GM23248 (cell line): ENCODE measurements around the gene COMMD4. TPM values are rescaled to one million over a fixed set of nuclear protein-coding genes. Genes with fewer than 3 reads are reported as not detected.

ENCODE experiments used
- DNase-seq: peaks from one replicate; pipeline ENCODE4 v3.0.0-alpha.2; 2015
- H2AFZ ChIP-seq: fragments of 200-600 bp; sonication (generic); 2 replicates; pipeline ENCODE4 v1.6.1; 2016; ENCODE audit warnings: antibody characterized with exemption
- H3F3A ChIP-seq: fragments of 200-600 bp; sonication (generic); 2 replicates; pipeline ENCODE4 v1.6.1; 2016; ENCODE audit warnings: mild to moderate bottlenecking, antibody characterized with exemption, mixed run types; ENCODE audit not compliant: insufficient read depth
- H3K27ac ChIP-seq: fragments of 200-600 bp; sonication (generic); 2 replicates; pipeline ENCODE4 v1.5.1; 2016; ENCODE audit warnings: mild to moderate bottlenecking
- H3K27me3 ChIP-seq: fragments of 200-600 bp; sonication (generic); replicated peaks from 2 replicates; pipeline ENCODE4 v1.6.1; 2016; ENCODE audit warnings: mild to moderate bottlenecking; ENCODE audit not compliant: insufficient read depth
- H3K36me3 ChIP-seq: fragments of 200-600 bp; sonication (generic); 2 replicates; pipeline ENCODE4 v1.6.1; 2016; ENCODE audit warnings: low read depth, mild to moderate bottlenecking
- H3K4me1 ChIP-seq: fragments of 200-600 bp; sonication (generic); 2 replicates; pipeline ENCODE4 v1.6.1; 2016; ENCODE audit warnings: mild to moderate bottlenecking; ENCODE audit not compliant: insufficient read depth
- H3K4me2 ChIP-seq: fragments of 200-600 bp; sonication (generic); one replicate; pipeline ENCODE4 v1.6.1; 2016; ENCODE audit warnings: mild to moderate bottlenecking; ENCODE audit not compliant: unreplicated experiment
- H3K4me3 ChIP-seq: fragments of 200-600 bp; sonication (generic); 2 replicates; pipeline ENCODE4 v1.5.1; 2016; ENCODE audit warnings: mild to moderate bottlenecking
- H3K79me2 ChIP-seq: fragments of 200-600 bp; sonication (generic); 2 replicates; pipeline ENCODE4 v1.6.1; 2016; ENCODE audit warnings: mild to moderate bottlenecking; ENCODE audit not compliant: insufficient read depth
- H3K9ac ChIP-seq: fragments of 200-600 bp; sonication (generic); 2 replicates; pipeline ENCODE4 v1.6.1; 2016; ENCODE audit warnings: mild to moderate bottlenecking
- H3K9me2 ChIP-seq: fragments of 200-600 bp; sonication (generic); 2 replicates; pipeline ENCODE4 v1.6.1; 2016; ENCODE audit warnings: mixed run types, mild to moderate bottlenecking, moderate library complexity; ENCODE audit not compliant: insufficient read depth
- H3K9me3 ChIP-seq: fragments of 200-600 bp; sonication (generic); one replicate; pipeline ENCODE4 v1.6.1; 2017; ENCODE audit warnings: low read depth
- H4K20me1 ChIP-seq: fragments of 200-600 bp; sonication (generic); 2 replicates; pipeline ENCODE4 v1.6.0; 2016; ENCODE audit not compliant: insufficient read depth
- EZH2 ChIP-seq: fragments of 200-600 bp; sonication (generic); IDR thresholded peaks from 2 replicates; pipeline ENCODE4 v1.6.1; 2018; ENCODE audit warnings: antibody characterized with exemption, mild to moderate bottlenecking; ENCODE audit not compliant: insufficient read depth, poor library complexity, severe bottlenecking
- EZH2phosphoT487 ChIP-seq: fragments of 200-600 bp; sonication (generic); IDR thresholded peaks from 2 replicates; pipeline ENCODE4 v1.6.1; 2018; ENCODE audit warnings: antibody characterized with exemption, moderate library complexity, mild to moderate bottlenecking, low read depth; ENCODE audit not compliant: insufficient read depth
- WGBS, 2 experiments: methylation state at CpG; one replicate each; pipeline ENCODE4 v1.1.6; 2015 to 2017; ENCODE audit warnings: low lambda C conversion rate in 2 of 2, low coverage in 1 of 2; ENCODE audit errors: missing lambda C conversion rate in 2 of 2; 5-methylcytosine and 5-hydroxymethylcytosine counted together
- in situ Hi-C: fragments of 300-500 bp; cut with MboI; formaldehyde crosslinking; loops from 2 replicates; pipeline ENCODE4 v1.15.0; 2020
- polyA plus RNA-seq: library from polyadenylated mRNA; unstranded; fragments of >200 nt; fragmentation: Nextera tagmentation; extraction: Ambion mirVana; gene quantifications from 2 replicates; pipeline ENCODE4 v1.2.1, GENCODE V29; 2016
- total RNA-seq: library from RNA; depleted of rRNA; stranded (reverse); fragments of >200 nt; shearing (Covaris generic); gene quantifications from 2 replicates; pipeline ENCODE4 v1.2.3, GENCODE V29; 2014

Gene COMMD4
- total and polyA plus RNA-seq, 2 experiments from 2014 or later = 82.0 to 82.5 TPM

GRCh38 chr15:75325922-75326321, 9.9 kb upstream of the COMMD4 start:
- Histone ChIP-seq H3K4me3 (no peak overlapping the region), H3K9me2 (no peaks in the 10 kb centered on the region), H3F3A (no peaks in the 10 kb centered on the region), H4K20me1 (no peaks in the 10 kb centered on the region), H3K4me1 (no peaks in the 10 kb centered on the region), H3K36me3 (no peaks in the 10 kb centered on the region), H3K79me2 (no peaks in the 10 kb centered on the region), H3K27ac (no peak overlapping the region), H3K4me2 (no peak overlapping the region), H3K9ac (no peak overlapping the region), H3K9me3 (no peaks in the 10 kb centered on the region), H2AFZ (no peak overlapping the region), H3K27me3 (peaks cover 8% of the 10 kb centered on the region)
- whole genome bisulfite sequencing, 2 experiments = 77 to 80% methylated on average over 4 of the region's 4 CpGs
- TF ChIP-seq EZH2 (no peak), EZH2phosphoT487 (no peak)
- DNase-seq = no peak
- in situ Hi-C loops = no loop called here

- no peaks in the 10 kb centered on the region for H4K20me1 ChIP-seq
- no peak overlapping the region for H3K4me3 ChIP-seq
- in situ Hi-C loops = no loop called here
- DNase-seq = no peak
- no peak overlapping the region for H3K4me2 ChIP-seq
- 61 to 66% methylated on average over 4 of the region's 4 CpGs for WGBS, 2 experiments
- TF ChIP-seq EZH2phosphoT487 (no peak), EZH2 (no peak)
- H3K27ac ChIP-seq = no peak overlapping the region
- no peaks in the 10 kb centered on the region for H3F3A ChIP-seq
- no peak overlapping the region for H2AFZ ChIP-seq
- H3K27me3 ChIP-seq = peaks cover 4% of the 10 kb centered on the region
- H3K4me1 ChIP-seq = no peaks in the 10 kb centered on the region
- H3K9me3 ChIP-seq = no peaks in the 10 kb centered on the region
- H3K36me3 ChIP-seq = no peaks in the 10 kb centered on the region
- H3K9me2 ChIP-seq = no peaks in the 10 kb centered on the region
- H3K9ac ChIP-seq = no peak overlapping the region
- H3K79me2 ChIP-seq = no peaks in the 10 kb centered on the region
Measured at GRCh38 chr15:75327005-75327404, 8.9 kb upstream of the COMMD4 start.

GRCh38 chr15:75327491-75327890, 8.4 kb upstream of the COMMD4 start:
- Histone ChIP-seq H3F3A (no peaks in the 10 kb centered on the region), H3K9ac (no peak overlapping the region), H3K36me3 (no peaks in the 10 kb centered on the region), H3K27ac (no peak overlapping the region), H3K4me1 (no peaks in the 10 kb centered on the region), H4K20me1 (no peaks in the 10 kb centered on the region), H2AFZ (no peak overlapping the region), H3K27me3 (no peaks in the 10 kb centered on the region), H3K9me3 (no peaks in the 10 kb centered on the region), H3K79me2 (no peaks in the 10 kb centered on the region), H3K4me2 (no peak overlapping the region), H3K9me2 (no peaks in the 10 kb centered on the region), H3K4me3 (no peak overlapping the region)
- 50 to 68% methylated on average over 3 of the region's 3 CpGs for WGBS, 2 experiments
- DNase-seq = no peak
- in situ Hi-C loops = no loop called here
- TF ChIP-seq EZH2phosphoT487 (no peak), EZH2 (no peak)

- no peak for TF ChIP-seq EZH2phosphoT487
- no peak for TF ChIP-seq EZH2
- no peak overlapping the region for H3K4me2 ChIP-seq
- WGBS, 2 experiments = 50 to 54% methylated on average over 9 to 10 of the region's 10 CpGs
- H2AFZ ChIP-seq = no peak overlapping the region
- in situ Hi-C loops = no loop called here
- no peaks in the 10 kb centered on the region for H3K9me2 ChIP-seq
- H3K27ac ChIP-seq = no peak overlapping the region
- no peaks in the 10 kb centered on the region for H3K4me1 ChIP-seq
- no peaks in the 10 kb centered on the region for H3K79me2 ChIP-seq
- no peaks in the 10 kb centered on the region for H3K9me3 ChIP-seq
- no peaks in the 10 kb centered on the region for H4K20me1 ChIP-seq
- no peak overlapping the region for H3K4me3 ChIP-seq
- no peaks in the 10 kb centered on the region for H3K27me3 ChIP-seq
- DNase-seq = no peak
- H3K9ac ChIP-seq = no peak overlapping the region
- H3F3A ChIP-seq = no peaks in the 10 kb centered on the region
- no peaks in the 10 kb centered on the region for H3K36me3 ChIP-seq
Measured at GRCh38 chr15:75328493-75329314, 7.2 kb upstream of the COMMD4 start.
